Body of pancreas (tissue), 4 donors: ENCODE results near the gene ZBTB16. TPM values are rescaled to one million over a fixed set of nuclear protein-coding genes. Genes with fewer than 3 reads are reported as not detected.

Experiments
- ATAC-seq: fragments of 150-250 bp; one replicate; pipeline ENCODE4 v1.9.1; 2016
- DNase-seq, 4 donors: peaks; one replicate each; pipeline ENCODE4 v3.0.0-alpha.2; 2019
- H3K27ac ChIP-seq, 4 donors: fragments of 200-600 bp; sonication (generic); 1 replicate in 3 of 4; 2 replicates in 1 of 4; pipeline versions ENCODE4 v1.5.1 to v1.6.1; 2016 to 2019; ENCODE audit warnings: mild to moderate bottlenecking in 1 of 4, mixed read lengths in 1 of 4, moderate library complexity in 1 of 4
- H3K27me3 ChIP-seq, 2 donors: fragments of 200-600 bp; sonication (generic); one replicate each; pipeline ENCODE4 v1.6.0; 2016; ENCODE audit warnings: mild to moderate bottlenecking in 1 of 2
- H3K36me3 ChIP-seq, 2 donors: fragments of 200-600 bp; sonication (generic); replicated peaks in 1 of 2; 2 replicates each; pipeline ENCODE4 v1.5.1; 2016; ENCODE audit warnings: low read depth in 2 of 2; ENCODE audit not compliant: insufficient read depth in 1 of 2
- H3K4me1 ChIP-seq: fragments of 200-600 bp; sonication (generic); one replicate; pipeline ENCODE4 v1.6.0; 2016
- H3K4me3 ChIP-seq, 2 donors: fragments of 200-600 bp; sonication (generic); 1 replicate in 1 of 2; 2 replicates in 1 of 2; pipeline ENCODE4 v1.5.1; 2016 to 2019
- H3K9me3 ChIP-seq, 3 donors: fragments of 200-600 bp; sonication (generic); 1 replicate in 2 of 3; 2 replicates in 1 of 3; pipeline ENCODE4 v1.5.1; 2016
- CTCF ChIP-seq, 7 experiments: fragments of 450-650 bp in 4 of 7; fragments of 200-600 bp in 3 of 7; sonication (generic) in 3 of 7; IDR thresholded peaks; one replicate each; pipeline ENCODE4 v1.5.1; 2016 to 2019; ENCODE audit warnings: antibody characterized with exemption in 7 of 7
- POLR2A ChIP-seq, 3 donors: fragments of 450-650 bp; IDR thresholded peaks; one replicate each; pipeline ENCODE4 v1.6.1; 2016; ENCODE audit warnings: antibody characterized with exemption in 3 of 3, mild to moderate bottlenecking in 2 of 3
- WGBS, 2 donors: methylation state at CpG; one replicate each; pipeline ENCODE4 v1.1.5; 2017; 5-methylcytosine and 5-hydroxymethylcytosine counted together
- intact Hi-C: fragments of 100-400 bp; cut with DNase I; formaldehyde crosslinking; loops from one replicate; pipeline ENCODE4 v1.15.1; 2023
- total RNA-seq, 2 donors: library from RNA; depleted of rRNA; stranded (reverse); fragments of >200 nt; gene quantifications; one replicate each; pipeline ENCODE4 v1.1.0, GENCODE V29; 2016

The ZBTB16 gene
- total RNA-seq, 2 donors from 2014 or later, result 96.5 to 150 TPM

GRCh38 chr11:114102993-114103896 is 43.7 kb downstream of the ZBTB16 start:
- no peak overlapping the region for H3K4me3 ChIP-seq
- intact Hi-C loops, result no loop called here
- H3K9me3 ChIP-seq, result no peaks in the 10 kb centered on the region
- H3K27ac ChIP-seq, result no peak overlapping the region
- 78 to 85% methylated on average over 13 of the region's 13 CpGs for WGBS, 2 donors
- peaks cover 0 to 2% of the 10 kb centered on the region in 2 donors for H3K36me3 ChIP-seq
- H3K27me3 ChIP-seq, result no peaks in the 10 kb centered on the region
- peaks cover 93% of the 10 kb centered on the region for H3K4me1 ChIP-seq
- TF ChIP-seq CTCF (IDR thresholded peaks at IDR 0.05) (no peak), POLR2A (IDR thresholded peaks at IDR 0.05) (no peak)
- no peak for ATAC-seq
- DNase-seq, result no peak

GRCh38 chr11:114105611-114106010 is 46.1 kb downstream of the ZBTB16 start:
- H3K9me3 ChIP-seq, result no peaks in the 10 kb centered on the region
- H3K27me3 ChIP-seq, result no peaks in the 10 kb centered on the region
- H3K4me3 ChIP-seq, result no peak overlapping the region
- H3K36me3 ChIP-seq, result peaks cover 0 to 2% of the 10 kb centered on the region in 2 donors
- TF ChIP-seq CTCF (IDR thresholded peaks at IDR 0.05), result no peak
- TF ChIP-seq POLR2A (IDR thresholded peaks at IDR 0.05), result no peak
- H3K27ac ChIP-seq, result no peak overlapping the region
- intact Hi-C loops, result no loop called here
- no peak for DNase-seq
- WGBS, 2 donors, result 64 to 67% methylated on average over 3 of the region's 3 CpGs
- H3K4me1 ChIP-seq, result peaks cover 95% of the 10 kb centered on the region
- ATAC-seq, result no peak

GRCh38 chr11:114106047-114106446 is 46.5 kb downstream of the ZBTB16 start:
- DNase-seq, result no peak

GRCh38 chr11:114106986-114107385 is 47.5 kb downstream of the ZBTB16 start:
- Histone ChIP-seq H3K36me3 (peaks cover 0 to 2% of the 10 kb centered on the region in 2 donors), H3K9me3 (no peaks in the 10 kb centered on the region), H3K27ac (no peak overlapping the region), H3K4me1 (peaks cover 95% of the 10 kb centered on the region), H3K4me3 (no peak overlapping the region), H3K27me3 (no peaks in the 10 kb centered on the region)
- TF ChIP-seq POLR2A (IDR thresholded peaks at IDR 0.05) (no peak), CTCF (IDR thresholded peaks at IDR 0.05) (no peak)
- DNase-seq (no peak), ATAC-seq (no peak)
- WGBS, 2 donors, result 90 to 94% methylated on average over 6 of the region's 6 CpGs
- intact Hi-C loops, result no loop called here

More at GRCh38 chr11:114106047-114106446, 46.5 kb downstream of the ZBTB16 start:
- Histone ChIP-seq H3K4me1 (peaks cover 95% of the 10 kb centered on the region), H3K36me3 (peaks cover 0 to 2% of the 10 kb centered on the region in 2 donors), H3K4me3 (no peak overlapping the region), H3K27ac (no peak overlapping the region), H3K9me3 (no peaks in the 10 kb centered on the region), H3K27me3 (no peaks in the 10 kb centered on the region)
- ATAC-seq, result no peak
- intact Hi-C loops, result no loop called here
- 77 to 84% methylated on average over 8 of the region's 8 CpGs for WGBS, 2 donors
- TF ChIP-seq POLR2A (IDR thresholded peaks at IDR 0.05) (no peak), CTCF (IDR thresholded peaks at IDR 0.05) (no peak)
